ENCODE measurements around the gene KIFC3. TPM values are rescaled to one million over a fixed set of nuclear protein-coding genes. Genes with fewer than 3 reads are reported as not detected.

KIFC3 gene
- total RNA-seq, 1 donor, result 40.5 TPM

DNA sequence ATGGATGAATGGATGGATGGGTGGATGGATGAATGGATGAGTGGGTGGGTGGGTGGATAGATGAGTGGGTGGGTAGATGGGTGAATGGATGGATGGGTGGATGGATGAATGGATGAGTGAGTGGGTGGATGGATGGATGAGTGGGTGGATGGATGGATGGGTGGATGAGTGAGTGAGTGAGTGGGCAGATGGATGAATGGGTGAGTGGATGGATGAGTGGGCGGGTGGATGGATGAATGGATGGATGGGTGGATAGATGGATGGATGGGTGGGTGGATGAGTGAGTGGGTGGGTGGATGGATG lies 73.2 kb downstream of the KIFC3 start:
- Histone ChIP-seq H3K4me2 (ENCODE audit: insufficient read depth, low read length) (no peak overlapping the region), H3K9me3 (ENCODE audit: low read depth, low read length) (peaks cover 2% of the 10 kb centered on the region), H3K4me3 (ENCODE audit: insufficient read depth, low read length) (no peak overlapping the region), H3K4me1 (ENCODE audit: insufficient read depth, low read length) (no peaks in the 10 kb centered on the region), H3K36me3 (ENCODE audit: insufficient read depth, low read length) (no peaks in the 10 kb centered on the region), H4K20me1 (ENCODE audit: insufficient read depth, low read length) (no peaks in the 10 kb centered on the region), H3K27ac (ENCODE audit: low read depth, low read length) (no peak overlapping the region), H3K79me2 (ENCODE audit: insufficient read depth, low read length) (no peaks in the 10 kb centered on the region), H2AFZ (ENCODE audit: low read length) (no peak overlapping the region), H3K27me3 (ENCODE audit: insufficient read depth, low read length) (no peaks in the 10 kb centered on the region)
- TF ChIP-seq, protein P1, sequence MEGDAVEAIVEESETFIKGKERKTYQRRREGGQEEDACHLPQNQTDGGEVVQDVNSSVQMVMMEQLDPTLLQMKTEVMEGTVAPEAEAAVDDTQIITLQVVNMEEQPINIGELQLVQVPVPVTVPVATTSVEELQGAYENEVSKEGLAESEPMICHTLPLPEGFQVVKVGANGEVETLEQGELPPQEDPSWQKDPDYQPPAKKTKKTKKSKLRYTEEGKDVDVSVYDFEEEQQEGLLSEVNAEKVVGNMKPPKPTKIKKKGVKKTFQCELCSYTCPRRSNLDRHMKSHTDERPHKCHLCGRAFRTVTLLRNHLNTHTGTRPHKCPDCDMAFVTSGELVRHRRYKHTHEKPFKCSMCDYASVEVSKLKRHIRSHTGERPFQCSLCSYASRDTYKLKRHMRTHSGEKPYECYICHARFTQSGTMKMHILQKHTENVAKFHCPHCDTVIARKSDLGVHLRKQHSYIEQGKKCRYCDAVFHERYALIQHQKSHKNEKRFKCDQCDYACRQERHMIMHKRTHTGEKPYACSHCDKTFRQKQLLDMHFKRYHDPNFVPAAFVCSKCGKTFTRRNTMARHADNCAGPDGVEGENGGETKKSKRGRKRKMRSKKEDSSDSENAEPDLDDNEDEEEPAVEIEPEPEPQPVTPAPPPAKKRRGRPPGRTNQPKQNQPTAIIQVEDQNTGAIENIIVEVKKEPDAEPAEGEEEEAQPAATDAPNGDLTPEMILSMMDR (IDR thresholded peaks at IDR 0.05; ENCODE audit: extremely low read depth, low read depth, low read length), result no peak
- DNase-seq (ENCODE audit: insufficient read length, low spot score, missing footprints), result no peak

DNA sequence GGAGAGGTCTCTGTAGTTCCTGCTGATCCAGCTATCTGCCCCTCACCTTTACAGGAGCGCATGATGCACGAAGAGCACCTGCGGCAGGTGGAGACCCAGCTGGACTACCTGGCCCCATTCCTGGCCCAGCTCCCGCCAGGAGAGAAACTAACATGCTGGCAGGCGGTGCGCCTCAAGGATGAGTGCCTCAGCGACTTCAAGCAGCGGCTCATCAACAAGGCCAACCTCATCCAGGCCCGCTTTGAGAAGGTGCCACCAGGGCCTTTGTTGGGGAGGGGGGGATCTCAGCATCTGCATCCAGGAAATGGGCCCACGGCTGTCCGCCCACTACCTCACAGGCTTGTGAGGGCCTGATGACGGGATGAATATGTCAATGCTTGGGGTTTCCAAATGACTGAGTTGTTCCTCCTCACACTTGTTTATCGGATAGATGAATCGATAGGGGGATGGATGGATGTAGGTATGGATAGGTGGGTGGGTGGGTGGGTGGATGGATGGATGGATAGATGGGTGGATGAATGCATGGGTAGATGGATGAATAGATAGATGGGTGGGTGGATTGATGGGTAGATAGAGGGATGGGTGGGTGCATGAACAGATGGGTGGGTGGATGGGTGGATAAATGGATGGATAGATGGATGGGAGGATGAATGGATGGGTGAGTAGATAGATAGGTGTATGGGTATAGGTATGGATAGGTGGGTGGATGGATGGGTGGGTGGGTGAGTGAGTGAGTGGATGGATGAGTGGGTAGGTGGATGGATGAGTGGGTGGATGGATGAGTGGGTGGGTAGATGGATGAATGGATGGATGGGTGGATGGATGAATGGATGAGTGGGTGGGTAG lies 73.7 kb downstream of the KIFC3 start:
- Histone ChIP-seq H3K27me3 (ENCODE audit: insufficient read depth, low read length) (no peaks in the 10 kb centered on the region), H4K20me1 (ENCODE audit: insufficient read depth, low read length) (no peaks in the 10 kb centered on the region), H3K27ac (ENCODE audit: low read depth, low read length) (no peak overlapping the region), H3K9me3 (ENCODE audit: low read depth, low read length) (peaks cover 2% of the 10 kb centered on the region), H3K4me2 (ENCODE audit: insufficient read depth, low read length) (no peak overlapping the region), H3K4me1 (ENCODE audit: insufficient read depth, low read length) (no peaks in the 10 kb centered on the region), H3K36me3 (ENCODE audit: insufficient read depth, low read length) (no peaks in the 10 kb centered on the region), H3K79me2 (ENCODE audit: insufficient read depth, low read length) (no peaks in the 10 kb centered on the region), H2AFZ (ENCODE audit: low read length) (no peak overlapping the region), H3K4me3 (ENCODE audit: insufficient read depth, low read length) (no peak overlapping the region)
- TF ChIP-seq, protein P1 (IDR thresholded peaks at IDR 0.05; ENCODE audit: extremely low read depth, low read depth, low read length), result no peak
- no peak for DNase-seq (ENCODE audit: insufficient read length, low spot score, missing footprints)

DNA sequence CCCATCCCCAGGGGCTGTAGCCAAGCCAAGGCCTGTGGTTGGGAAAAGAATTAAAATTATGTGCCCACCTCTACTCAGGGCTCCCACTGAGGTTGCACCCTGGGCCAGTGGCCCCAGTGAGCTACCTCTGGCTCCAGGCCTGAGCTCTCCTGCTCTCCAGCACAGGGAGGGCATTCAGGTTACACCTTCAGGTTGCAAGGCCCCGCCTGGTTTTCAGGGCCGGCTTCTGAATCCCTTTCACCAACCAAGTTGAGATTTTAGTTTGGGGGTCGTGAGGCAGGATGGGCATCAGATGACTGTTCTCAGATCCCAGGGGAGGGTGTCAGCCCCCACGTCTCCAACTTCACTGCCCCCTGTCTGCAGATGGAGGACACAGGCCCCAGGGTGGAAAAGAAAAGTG lies 74.7 kb downstream of the KIFC3 start:
- H3K4me3 ChIP-seq (ENCODE audit: insufficient read depth, low read length), result no peak overlapping the region
- H2AFZ ChIP-seq (ENCODE audit: low read length), result no peak overlapping the region
- no peak overlapping the region for H3K27ac ChIP-seq (ENCODE audit: low read depth, low read length)
- no peaks in the 10 kb centered on the region for H4K20me1 ChIP-seq (ENCODE audit: insufficient read depth, low read length)
- TF ChIP-seq, protein P1 (IDR thresholded peaks at IDR 0.05; ENCODE audit: extremely low read depth, low read depth, low read length), result no peak
- H3K9me3 ChIP-seq (ENCODE audit: low read depth, low read length), result no peaks in the 10 kb centered on the region
- no peak overlapping the region for H3K4me2 ChIP-seq (ENCODE audit: insufficient read depth, low read length)
- no peaks in the 10 kb centered on the region for H3K36me3 ChIP-seq (ENCODE audit: insufficient read depth, low read length)
- DNase-seq (ENCODE audit: insufficient read length, low spot score, missing footprints), result no peak
- no peaks in the 10 kb centered on the region for H3K4me1 ChIP-seq (ENCODE audit: insufficient read depth, low read length)
- no peaks in the 10 kb centered on the region for H3K27me3 ChIP-seq (ENCODE audit: insufficient read depth, low read length)
- H3K79me2 ChIP-seq (ENCODE audit: insufficient read depth, low read length), result no peaks in the 10 kb centered on the region

DNA sequence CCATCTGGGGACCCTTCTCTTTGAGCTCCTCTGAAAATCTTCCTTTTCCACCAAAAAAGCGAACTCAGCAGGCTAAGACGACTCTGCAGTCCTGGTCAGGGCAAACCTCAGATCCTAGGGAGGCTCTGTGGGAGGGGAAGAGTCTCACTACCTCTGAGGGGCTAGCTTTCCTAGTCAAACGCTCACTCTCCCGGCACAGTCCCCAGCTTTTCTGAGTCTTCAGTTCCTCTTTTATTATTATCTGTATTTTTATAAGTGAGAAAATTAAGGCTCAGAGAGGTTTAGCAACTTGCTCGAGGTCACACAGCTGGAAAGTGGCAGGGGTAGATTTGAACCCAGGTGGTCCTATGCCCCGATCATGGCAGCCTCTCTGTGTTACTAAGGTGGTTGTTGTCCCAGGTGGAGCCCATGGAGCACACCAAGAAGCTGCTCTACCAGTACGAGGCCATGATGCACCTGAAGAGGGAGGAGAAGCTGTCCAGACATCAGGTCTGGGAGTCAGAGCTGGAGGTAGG lies 75.8 kb downstream of the KIFC3 start:
- Histone ChIP-seq H4K20me1 (ENCODE audit: insufficient read depth, low read length) (no peaks in the 10 kb centered on the region), H3K4me1 (ENCODE audit: insufficient read depth, low read length) (no peaks in the 10 kb centered on the region), H2AFZ (ENCODE audit: low read length) (no peak overlapping the region), H3K79me2 (ENCODE audit: insufficient read depth, low read length) (no peaks in the 10 kb centered on the region), H3K4me3 (ENCODE audit: insufficient read depth, low read length) (no peak overlapping the region), H3K9me3 (ENCODE audit: low read depth, low read length) (no peaks in the 10 kb centered on the region), H3K27ac (ENCODE audit: low read depth, low read length) (no peak overlapping the region), H3K27me3 (ENCODE audit: insufficient read depth, low read length) (no peaks in the 10 kb centered on the region), H3K4me2 (ENCODE audit: insufficient read depth, low read length) (no peak overlapping the region), H3K36me3 (ENCODE audit: insufficient read depth, low read length) (no peaks in the 10 kb centered on the region)
- DNase-seq (ENCODE audit: insufficient read length, low spot score, missing footprints), result no peak
- TF ChIP-seq, protein P1 (IDR thresholded peaks at IDR 0.05; ENCODE audit: extremely low read depth, low read depth, low read length), result no peak

Data from osteoblast (primary cell).